Activated T-helper 1 cell treated with Interleukin-2 at 50 U/mL for 16 hours (primary cell): ENCODE data around the gene SLC22A23.

ENCODE experiments used
- DNase-seq: peaks from one replicate; pipeline ENCODE4 v3.0.0-alpha.2; 2020; ENCODE audit warnings: low read depth

SLC22A23 gene

DNA sequence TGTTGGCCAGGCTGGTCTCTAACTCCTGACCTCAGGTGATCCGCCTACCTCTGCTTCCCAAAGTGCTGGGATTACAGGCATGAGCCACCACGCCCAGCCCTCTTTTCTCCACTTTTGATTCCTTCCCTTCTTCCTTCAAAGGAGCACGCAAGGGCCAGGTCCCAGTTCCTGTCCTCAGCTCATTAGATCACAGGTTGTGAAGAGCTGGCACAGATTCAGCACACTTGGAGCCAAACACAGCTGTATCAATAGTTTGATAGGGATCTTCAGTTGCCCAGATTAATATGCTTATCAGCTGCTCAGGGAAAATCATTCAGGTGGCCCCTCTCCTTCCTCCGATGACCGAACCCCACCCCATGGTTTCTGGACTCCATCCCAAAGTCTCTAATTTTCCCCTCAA lies 14.4 kb upstream of the SLC22A23 start:
- no peak for DNase-seq

DNA sequence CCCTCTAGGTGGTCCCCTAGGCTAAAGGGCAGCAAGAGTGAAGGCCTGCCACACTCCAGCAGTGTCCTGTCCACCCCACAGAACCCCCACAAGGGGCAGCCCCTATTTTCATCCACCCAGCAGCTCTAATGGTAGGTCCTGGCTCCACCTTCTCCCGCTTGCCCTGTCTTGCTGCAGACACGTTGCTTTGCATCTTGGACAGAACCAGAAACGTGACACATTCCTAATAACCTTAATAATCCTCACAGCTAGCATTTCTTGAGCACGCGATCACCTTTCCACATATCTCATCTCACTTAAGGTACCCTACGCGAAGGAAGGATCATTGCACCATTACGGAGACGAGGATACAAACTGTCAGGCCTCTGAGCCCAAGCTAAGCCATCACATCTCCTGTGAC lies 11.7 kb upstream of the SLC22A23 start:
- no peak for DNase-seq

DNA sequence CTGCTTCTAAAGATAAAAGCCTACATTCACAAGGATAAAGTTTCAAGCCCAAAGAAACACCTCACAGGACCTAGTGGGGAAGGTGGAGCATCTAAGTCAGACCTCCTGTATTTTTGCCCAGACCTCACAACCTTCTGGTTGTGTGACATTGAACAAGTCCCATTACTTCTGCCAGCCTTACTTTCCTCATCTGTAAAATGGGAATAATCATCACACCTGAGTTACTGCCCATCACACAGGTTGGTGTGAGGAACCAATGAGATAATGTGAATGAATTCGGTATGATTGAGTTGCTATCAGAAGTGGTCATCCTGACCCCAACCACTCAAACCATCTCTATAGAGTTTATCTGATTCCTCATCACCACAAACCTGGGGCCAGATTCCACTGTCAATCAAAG lies 11.1 kb upstream of the SLC22A23 start:
- DNase-seq: no peak

DNA sequence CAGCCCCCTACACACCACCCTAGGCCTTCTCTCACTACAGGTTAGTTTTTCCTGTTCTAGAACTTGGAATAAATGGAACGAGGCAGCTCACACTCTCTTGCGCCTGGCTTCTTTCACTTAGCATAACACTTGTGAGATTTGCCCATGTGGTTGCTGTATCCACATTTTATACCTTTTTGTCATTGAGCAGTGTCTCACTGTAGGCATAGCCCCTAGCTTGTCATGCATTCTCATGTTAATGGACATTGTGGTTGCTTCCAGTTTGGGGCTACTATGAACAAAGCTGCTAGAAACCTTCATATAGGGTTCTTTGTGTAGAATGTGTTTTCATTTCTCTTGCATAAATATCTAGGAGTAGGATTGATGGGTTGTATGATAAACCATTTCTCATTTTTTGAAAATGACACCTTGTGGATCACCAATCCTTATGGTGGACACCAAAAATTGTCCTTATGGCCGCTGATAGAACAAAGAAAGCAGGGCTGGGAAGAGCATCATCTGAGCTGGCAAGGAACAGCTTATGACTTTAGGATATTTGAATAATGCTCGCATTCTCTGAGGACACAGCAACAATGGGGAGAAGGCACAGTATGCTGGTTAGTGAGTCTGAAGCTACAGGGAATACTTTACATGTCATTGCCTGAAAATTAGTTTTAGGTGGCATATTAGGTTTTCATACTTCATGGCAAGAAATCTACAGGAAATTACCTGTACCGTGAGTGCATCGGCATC lies 9.8 kb upstream of the SLC22A23 start:
- DNase-seq: no peak

DNA sequence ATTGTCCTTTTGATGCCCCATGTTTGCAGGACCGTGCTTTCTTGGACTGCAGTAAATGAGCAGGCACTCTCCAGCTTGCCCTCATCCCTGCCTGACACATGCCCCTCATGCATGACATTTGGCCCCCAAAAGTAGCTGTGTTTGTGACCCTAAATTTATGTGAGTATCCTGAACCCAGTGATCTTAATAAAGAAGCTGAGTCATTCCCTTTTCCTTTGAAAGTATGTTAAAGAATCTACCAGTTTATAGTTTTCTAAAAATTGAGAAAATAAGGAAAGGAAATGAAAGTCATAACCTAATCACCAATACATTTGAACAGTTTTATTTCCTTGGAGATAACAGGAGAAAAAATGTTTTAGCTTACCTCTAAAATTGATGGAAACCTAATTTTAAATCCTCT lies 3.4 kb upstream of the SLC22A23 start:
- DNase-seq: no peak

DNA sequence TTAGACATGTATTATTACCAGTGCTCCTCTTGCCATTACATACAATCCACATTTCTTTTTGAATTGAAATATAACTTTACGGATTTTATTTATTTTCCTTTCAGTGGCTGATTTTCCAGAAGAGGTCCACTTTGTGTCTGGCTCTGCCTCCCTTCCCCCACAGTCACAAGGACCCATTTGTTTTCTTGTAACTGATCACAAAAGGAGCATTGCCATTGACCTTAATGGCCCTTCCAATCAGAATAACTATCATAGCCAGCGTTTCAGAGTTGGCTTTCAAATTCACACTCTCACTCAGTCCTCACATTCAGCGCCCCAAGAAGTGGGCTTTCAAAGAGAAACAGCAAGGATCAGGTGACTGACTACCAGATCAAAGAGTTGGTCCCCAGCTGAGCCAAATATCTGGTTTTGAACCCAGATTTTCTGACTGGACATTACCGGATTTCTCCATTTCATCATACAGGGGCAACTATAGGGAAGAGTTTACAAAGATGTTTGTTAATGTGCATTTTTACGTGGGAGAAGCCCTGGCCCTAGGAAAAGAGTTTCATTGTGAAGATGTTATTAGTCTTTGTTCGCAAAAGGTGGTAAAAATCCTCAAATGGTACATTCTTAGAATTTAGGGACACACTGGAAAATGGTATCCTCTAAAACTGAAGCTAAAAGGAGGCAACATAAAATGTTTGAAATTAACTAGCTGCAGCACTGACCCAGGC lies 2.0 kb upstream of the SLC22A23 start:
- no peak for DNase-seq

DNA sequence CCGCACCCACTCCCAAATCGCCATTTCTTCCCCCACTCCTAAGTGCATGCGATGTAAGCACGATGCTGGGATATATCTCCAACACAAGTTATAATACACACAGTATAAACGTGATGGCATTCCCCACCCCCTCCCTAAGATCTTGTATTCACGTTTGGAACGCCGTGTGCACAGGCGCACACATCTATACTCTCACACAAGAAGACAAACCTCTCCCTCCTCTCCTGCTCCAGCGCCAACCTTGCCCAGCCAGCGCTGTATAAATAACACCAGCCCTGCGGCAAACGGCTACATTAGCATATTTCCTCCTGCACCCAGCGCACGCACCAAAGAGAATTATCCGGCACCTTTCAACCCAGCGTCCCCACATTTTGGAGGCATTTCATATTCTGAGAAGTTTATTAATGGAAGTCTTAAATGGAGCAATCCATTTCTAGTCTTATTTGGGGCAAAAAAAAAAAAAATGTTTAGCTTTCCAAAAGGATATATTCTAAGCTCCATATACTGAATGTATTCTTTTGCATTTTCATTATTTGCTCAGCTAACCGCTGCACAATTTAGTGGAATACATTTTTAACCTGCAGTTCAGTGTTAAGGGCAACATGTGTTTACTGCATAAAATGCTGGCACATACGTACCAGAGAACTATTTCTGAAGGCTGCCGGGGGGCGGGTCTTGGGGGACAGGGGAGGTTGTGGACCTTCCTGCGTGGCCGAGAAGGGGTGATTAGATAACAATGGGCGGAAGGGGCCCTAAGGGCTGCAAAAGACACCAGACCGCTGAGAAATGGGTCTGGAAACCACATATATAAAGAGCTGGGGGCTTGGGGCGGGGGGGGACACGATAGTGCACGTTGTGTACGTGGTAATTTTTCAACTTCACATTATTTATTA lies 1.1 kb upstream of the SLC22A23 start:
- no peak for DNase-seq

DNA sequence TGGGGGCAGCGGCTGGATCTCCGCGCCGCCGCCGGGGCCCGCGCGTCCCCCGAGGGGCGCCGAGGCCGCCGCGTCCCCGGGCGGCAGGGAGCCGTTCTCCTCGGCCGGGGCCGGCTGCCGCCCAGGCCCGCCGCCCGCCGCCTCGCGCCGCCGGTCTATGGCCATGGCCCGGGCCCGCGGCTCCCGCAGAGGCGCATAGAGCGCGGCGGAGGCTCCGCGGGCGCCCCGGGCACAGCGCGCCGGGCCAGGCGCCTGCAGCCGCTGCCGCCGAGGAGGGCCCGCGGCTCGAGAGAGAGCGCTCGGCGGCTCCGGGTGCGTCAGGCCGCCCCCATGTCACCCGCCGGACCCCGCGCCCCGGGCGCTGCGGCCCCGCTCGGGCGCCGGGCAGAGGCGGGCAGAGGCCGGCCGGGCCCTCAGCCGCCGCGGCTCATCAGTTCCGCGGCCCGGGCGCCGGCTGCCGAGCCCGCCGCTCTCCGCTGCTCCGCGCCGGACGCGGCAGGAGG lies 404 bp downstream of the SLC22A23 start:
- DNase-seq: no peak

DNA sequence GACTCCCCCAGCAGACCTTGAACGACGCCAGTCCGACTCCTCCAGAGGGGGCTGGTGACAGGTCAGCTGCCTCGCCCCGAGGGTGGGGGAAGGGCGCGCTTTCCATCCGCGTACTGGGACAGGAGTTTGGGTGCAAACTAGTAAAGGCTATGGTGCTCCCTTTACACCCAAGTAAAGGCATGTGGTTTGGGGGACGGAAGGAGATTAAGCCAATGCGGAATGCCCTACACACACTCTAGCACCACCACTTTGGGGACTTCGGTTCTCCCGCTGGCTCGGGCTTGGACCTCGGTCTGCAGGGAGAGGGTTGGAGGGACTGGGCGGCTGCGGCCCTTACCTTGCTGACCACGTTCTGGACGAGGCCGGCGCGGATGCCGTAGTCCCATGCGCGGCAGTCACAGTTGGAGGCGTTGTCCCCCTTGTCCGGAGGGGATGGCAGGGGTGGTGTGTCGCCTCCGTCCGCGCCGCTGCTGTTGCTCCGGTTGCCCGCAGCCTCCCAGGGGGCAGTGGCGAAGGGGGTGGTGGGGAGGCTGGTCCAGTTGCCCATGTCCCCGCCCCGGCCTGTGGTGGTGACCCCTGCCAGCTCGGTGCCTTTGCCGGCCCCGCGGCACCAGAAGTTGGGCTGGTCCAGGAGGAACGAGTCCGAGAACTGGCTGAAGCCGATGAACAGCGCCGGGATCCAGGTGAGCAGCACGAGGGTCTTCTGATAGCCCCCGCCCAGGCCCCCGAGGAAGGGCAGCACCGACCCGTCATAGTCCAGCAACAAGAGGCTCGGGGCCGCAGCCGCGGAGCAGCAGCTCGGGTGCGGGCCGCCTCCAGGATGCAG lies 1.1 kb downstream of the SLC22A23 start:
- DNase-seq: no peak

DNA sequence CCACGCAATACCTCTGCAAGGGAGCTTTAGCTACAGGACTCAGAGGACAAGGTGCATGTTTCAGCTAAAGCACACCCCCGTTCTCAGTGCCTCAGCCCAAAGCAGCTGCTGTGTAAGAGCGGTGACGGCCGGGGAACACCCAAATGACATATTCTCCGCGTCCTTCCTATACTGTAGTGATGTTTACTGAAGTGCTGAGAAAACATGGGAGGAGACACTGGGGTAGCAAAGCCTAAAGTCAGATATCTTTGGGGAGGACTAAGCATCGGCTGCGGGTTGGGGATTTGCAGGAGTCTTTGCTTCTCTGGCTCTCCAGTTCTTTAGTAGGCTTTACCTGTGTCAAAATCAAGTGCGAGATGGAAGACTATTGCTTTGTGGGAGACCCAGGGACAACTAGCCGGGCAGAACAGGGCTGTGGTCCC lies 1.7 kb downstream of the SLC22A23 start:
- DNase-seq: no peak

DNA sequence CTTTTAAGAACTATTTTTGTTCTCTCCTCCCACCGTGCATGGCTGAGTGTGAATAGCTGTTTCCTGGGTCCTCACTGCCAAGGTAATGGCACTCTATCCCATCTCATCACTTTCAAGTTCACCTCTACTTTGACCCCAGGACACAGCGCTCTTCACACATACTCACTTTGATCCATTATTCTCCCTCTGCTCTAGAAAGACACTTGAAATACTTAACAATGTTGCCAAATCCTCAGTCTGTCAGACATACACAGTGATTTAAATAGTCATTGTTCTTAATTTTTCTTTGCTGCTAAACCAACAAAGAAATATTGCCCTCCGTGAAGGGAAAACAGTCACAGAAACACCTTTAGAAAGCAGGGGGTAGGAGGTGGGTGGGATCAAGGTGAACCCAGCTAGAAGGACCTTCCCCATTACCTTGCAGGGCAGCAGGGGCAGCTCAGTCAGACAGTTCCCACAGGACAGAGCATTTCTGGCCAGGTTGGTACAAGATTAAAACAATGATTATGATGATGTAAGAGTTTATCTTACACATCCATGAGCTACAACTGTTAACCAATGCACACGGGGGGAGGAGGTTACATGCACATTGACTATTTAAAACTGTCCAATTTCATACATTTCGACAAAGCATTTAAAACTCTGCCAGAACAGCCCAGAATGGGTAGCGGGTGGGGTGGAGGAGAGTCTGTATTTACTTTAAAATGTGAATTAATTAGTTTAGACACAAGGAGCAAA lies 2.4 kb downstream of the SLC22A23 start:
- DNase-seq: no peak

DNA sequence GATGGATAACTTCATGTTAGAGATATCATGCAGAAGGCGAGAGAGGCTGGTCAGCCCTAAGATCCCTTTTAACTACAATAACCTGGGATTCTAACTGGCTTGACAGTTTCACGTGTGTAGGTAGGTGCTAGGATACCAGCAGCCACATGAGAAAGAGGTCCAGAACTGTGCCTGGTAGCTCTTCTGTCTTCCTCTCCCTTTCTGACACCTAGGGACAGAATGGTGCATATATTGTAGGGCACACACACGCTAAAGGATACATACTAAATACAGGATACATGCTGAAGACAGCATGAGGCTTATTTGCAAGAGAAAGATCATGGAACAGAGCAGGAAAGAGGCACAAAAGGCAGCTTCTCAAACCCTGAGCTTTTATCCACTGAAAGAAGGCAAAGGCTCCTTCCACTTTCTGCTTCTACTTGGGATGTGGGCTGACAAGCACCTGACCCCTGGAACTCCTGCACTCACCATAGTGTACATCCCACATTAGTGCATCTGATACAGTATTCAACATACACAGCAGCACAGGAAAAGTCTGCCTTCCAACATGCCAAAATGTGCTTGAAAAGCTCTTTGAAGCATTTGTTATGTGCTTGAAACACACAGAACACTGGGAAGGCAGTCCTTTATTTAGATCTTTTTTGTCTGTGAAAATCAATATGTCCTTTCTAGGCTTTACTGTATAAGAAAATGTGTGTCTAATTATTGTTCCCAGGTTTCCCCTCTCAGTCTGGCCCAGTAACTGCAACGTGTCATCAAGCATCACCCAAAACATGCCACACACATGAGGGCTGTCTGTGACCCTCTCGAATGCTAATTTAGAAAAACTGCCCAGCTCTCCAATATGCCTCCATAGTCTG lies 3.2 kb downstream of the SLC22A23 start:
- DNase-seq: no peak

DNA sequence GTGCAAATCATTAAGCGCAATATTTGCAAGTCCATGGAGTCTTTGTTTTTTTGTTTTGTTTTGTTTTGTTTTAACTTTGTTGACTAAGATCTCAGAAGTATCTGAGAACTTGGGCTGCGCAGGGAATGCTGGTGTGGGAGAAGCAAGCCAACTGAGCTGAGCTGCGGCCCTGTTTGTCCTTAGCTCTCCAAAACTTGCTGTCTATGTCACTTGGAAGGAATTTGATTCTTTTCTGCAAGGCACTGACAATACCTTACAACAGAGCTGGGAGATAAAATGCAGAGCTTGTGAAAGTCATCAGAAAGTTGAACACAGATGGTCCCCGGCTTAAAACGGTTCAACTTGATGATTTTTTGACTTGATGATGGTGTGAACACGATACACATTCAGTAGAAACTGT lies 5.4 kb downstream of the SLC22A23 start:
- DNase-seq: no peak

DNA sequence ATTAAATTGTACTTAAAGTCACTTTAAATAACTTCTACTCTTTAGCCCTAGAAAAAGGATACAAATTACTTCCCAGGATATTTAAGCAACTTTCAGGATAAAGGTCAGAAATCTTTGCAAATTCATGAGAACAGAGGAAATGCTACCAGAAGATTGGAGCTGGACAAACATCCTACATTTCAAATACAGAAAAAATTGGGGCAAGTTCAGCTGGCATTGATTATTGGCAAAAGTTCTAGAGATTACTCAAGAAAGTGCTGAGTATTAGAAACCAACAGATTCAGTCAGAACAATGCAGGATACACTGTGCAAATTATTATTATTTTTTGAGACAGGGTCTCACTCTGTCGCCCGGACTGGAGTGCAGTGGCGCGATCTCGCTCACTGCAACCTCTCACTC lies 6.0 kb downstream of the SLC22A23 start:
- DNase-seq: no peak

DNA sequence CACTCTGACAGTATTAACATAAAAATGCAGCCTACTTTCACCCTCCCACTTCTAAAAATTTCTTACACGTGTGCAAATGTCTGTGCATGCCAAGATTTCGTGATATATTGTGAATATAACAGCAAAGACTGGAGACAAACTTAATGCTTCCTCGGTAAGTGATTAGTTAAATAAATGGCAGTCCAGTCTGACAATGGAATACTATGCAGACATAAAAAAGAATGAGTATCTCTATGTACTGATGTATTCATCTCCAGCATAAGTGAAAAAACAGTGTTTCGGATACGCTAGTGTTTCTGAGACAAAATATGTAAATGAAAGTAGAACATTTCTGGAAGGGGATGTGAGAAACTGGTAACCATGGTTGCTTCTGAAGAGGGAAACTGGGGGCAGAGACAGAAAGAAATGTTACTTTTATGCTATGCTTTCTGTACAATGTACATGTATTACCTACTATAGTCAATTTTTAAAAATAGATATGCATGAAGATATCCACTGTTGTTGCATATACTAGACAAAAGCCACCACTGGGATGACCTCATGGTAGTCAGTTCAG lies 7.0 kb downstream of the SLC22A23 start:
- no peak for DNase-seq

DNA sequence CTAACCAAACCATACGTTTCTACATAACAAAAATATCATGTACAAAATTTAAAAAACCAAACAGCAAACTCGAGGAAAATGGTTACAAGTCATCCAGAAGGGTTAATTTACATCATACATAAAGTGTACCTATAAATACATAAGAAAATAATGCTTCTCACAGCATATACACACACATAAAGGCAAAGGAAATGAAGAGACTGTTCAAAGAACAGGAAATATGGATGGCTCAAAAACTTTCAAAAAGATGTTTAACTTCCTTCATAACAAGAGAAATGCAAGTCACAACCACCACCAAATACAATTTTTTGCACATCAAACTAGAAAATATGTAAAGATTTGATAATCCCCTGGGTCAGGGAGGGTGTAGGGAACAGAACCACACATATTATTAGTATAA lies 7.5 kb downstream of the SLC22A23 start:
- DNase-seq: no peak

DNA sequence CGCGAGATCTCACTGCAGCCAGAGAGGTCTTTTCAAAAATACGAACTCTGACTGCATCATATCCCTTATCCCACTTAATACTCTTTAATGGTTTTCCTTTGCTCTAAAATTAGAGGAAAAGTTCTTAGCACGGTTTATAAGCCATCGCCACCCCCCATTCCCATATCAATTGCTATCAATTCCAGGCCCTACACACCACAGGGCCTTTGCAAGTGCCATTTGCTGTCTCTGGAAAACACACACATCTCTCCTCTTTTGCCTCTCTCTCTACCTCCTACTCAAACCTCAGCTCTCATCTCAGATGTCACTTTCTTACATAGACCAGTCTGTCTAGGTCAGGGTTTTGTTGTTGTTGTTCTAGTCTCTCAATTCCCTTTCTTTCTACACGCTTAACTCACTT lies 9.8 kb downstream of the SLC22A23 start:
- no peak for DNase-seq

DNA sequence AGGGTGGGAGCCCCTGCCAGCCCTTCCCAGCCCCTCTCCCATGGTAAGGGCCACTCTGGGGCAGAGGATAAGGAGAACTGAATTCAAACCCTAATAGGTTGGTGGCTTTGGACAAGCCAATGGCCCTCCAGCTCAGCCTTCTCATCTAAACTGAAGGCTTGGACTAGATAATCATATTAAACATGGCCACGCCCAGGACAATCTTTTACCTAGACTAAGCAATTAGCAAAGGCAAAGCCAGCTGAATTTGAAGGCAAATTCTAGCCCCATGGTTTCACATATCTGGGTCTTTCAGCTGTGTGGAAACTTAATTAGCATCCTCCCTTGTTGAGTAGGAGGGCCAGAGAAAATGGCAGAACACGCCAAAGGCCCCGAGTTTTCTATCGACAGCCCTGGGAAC lies 10.7 kb downstream of the SLC22A23 start:
- no peak for DNase-seq

DNA sequence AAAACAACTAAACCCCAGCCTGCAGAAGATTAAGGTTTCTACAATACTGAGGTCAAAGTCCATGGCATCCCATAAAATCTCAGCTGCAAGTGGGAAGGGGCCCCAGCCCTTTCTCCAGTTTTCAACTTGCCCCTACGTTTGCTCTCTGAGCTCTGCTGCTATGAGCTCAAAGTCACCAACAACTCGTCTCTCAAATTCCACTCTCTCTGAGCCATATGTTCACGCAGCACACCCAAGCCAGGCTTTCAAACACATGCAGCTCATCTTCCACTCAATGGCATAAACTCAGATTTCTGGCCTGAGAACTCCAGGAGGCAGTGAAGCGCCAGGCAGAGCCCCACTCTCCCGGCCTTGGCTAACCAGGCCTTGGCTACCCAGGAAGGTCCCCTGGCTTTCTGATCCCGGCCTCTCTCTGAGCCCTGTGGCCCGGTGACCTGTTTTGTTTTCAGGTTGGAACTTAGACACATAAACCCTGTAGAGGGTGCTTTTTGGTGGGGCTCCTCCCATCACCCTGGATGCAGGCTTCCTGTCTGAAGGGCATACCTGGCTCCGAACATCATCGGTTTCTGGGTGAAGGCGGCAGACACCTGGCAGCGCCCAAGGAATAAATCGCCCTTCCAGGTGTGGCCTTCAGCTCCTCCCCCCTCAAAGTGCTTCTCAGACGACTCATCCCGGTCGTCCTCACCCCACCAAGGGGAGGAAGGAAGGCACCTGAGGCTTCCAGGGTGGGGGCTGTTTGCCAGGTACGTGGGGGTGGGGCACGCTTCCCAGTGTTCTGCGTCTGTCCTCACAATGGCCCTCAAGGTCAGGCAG lies 12.4 kb downstream of the SLC22A23 start:
- no peak for DNase-seq
